Fibroblast of the aortic adventitia (primary cell): ENCODE measurements around the gene NXPE1. TPM values are rescaled to one million over a fixed set of nuclear protein-coding genes. Genes with fewer than 3 reads are reported as not detected.

Experiments
- DNase-seq: peaks from one replicate; pipeline ENCODE4 v3.0.0-alpha.2; 2010; ENCODE audit warnings: low read depth
- H3K4me3 ChIP-seq: 2 replicates; pipeline ENCODE4 v1.5.1; 2011; ENCODE audit warnings: low read depth, mild to moderate bottlenecking, control low read depth, low read length, moderate library complexity
- small RNA-seq: library from RNA; depleted of rRNA; stranded (forward); fragments of <200 nt; gene quantifications from one replicate; pipeline ENCODE3, GENCODE V24; 2012
- total RNA-seq: library from RNA; depleted of rRNA; stranded (reverse); fragments of >200 nt; gene quantifications from 2 replicates; pipeline ENCODE4 v1.2.3, GENCODE V29; 2012; ENCODE audit warnings: low replicate concordance
- TF ChIP-seq, protein P1 (sequence below): IDR thresholded peaks from 2 replicates; pipeline ENCODE4 v1.5.1; 2011; ENCODE audit warnings: mild to moderate bottlenecking, low read length, control low read depth, inconsistent platforms; ENCODE audit not compliant: insufficient read depth

NXPE1 gene
- total RNA-seq, 1 donor = not detected

DNA sequence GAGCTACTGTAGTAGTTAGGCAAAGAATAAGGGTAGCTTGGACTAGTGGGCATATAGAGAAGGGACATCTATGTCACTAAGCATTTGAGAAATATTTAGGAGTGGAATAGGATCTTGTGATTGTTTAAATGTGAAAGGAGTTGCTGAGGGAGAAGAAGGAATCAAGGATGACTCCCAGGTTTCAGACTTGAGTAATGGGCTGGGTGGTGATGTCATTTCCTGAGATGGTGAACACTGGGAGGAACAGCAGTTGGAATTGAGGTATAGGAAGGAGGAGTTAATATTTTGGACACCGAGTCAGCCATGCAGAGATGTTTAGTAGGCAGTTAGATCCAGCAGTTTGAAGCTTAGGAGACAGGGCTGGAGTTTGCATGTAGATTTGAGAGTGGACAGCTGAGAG, 80.3 kb downstream of the NXPE1 start:
- DNase-seq = no peak
- TF ChIP-seq, protein P1, sequence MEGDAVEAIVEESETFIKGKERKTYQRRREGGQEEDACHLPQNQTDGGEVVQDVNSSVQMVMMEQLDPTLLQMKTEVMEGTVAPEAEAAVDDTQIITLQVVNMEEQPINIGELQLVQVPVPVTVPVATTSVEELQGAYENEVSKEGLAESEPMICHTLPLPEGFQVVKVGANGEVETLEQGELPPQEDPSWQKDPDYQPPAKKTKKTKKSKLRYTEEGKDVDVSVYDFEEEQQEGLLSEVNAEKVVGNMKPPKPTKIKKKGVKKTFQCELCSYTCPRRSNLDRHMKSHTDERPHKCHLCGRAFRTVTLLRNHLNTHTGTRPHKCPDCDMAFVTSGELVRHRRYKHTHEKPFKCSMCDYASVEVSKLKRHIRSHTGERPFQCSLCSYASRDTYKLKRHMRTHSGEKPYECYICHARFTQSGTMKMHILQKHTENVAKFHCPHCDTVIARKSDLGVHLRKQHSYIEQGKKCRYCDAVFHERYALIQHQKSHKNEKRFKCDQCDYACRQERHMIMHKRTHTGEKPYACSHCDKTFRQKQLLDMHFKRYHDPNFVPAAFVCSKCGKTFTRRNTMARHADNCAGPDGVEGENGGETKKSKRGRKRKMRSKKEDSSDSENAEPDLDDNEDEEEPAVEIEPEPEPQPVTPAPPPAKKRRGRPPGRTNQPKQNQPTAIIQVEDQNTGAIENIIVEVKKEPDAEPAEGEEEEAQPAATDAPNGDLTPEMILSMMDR = no peak
- no peak overlapping the region for H3K4me3 ChIP-seq

DNA sequence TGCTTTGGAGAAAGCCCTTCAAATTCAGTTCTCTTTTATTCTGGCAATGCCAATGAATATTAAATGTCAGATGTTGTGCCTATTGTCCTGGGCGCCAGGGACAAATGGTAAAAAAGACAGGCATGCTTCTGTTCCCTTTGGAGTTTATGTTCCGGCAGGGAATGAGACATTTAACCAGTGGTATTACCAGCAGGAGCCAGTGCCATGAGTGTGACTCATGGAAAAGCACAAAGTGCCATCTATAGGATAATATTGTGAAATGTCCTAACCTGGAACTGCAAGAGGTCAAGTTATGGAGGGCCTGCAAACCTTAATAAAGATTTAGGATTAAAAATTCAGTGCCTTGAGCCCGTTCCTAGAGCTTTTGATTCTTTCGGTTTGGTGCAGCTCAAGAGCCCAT, 80.9 kb downstream of the NXPE1 start:
- H3K4me3 ChIP-seq = no peak overlapping the region
- DNase-seq = peak; percentile 9
- TF ChIP-seq, protein P1 = no peak

DNA sequence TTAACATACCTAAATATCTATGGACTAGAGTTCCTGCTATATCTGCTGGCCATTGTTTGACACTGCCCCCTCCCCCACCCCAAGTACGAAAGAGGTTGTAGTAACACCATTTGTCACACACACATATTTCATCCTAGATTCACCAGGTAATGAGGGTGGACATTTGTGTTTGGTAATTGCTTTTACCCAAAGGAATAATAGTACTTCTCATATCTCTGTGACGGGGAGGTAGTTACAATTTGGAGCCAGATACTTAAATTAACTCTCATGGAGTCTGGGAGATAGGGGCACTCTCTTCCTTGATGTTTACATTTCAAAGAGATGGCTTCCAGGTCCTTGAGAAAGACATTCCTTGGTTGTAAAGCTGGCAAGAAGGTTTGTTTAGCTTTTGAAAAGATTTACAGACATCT, 81.7 kb downstream of the NXPE1 start:
- no peak overlapping the region for H3K4me3 ChIP-seq
- TF ChIP-seq, protein P1 = no peak
- no peak for DNase-seq

DNA sequence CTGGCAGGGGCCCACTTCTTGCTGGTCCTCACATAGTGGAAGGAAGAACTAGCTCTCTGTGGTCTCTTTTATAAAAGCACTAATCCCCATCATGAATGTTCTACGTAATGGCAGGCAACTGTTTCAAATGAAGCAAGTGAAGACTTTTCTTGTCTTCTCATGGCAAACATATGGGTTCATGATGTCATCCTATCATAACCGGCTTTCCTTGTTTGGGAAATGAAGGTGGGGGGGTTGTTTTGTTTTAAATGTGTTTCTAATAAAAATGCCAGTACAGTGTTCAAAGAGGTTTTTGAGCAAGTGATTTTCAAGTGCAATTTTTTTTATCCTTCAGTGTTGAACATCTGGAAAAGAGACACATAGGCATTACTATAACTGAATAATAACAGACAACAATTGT, 87.0 kb downstream of the NXPE1 start:
- TF ChIP-seq, protein P1 = no peak
- H3K4me3 ChIP-seq = no peak overlapping the region
- DNase-seq = no peak

Small RNAs within 50 kb of the gene (small RNA-seq; reads per million reads assigned to genes)
- not detected for gene RF01210

Other genes with a start within 250 kb of the NXPE1 start
- 2.5 and 4.2 TPM in 2 replicates for gene C11orf71, start 159.4 kb downstream of the NXPE1 start, total RNA-seq
- gene RBM7, start 159.2 kb downstream of the NXPE1 start, total RNA-seq = 5.6 and 45.6 TPM in 2 replicates
- gene REXO2, start 120.4 kb downstream of the NXPE1 start, total RNA-seq = 162 and 571 TPM in 2 replicates
- gene NXPE4, start 35.9 kb upstream of the NXPE1 start, total RNA-seq = not detected in 2 replicates
- 0.09 TPM in 1 of 2 replicates, not detected in the other for gene NXPE2, start 118.6 kb upstream of the NXPE1 start, total RNA-seq